Measurements from ENCODE around the gene MAGIX. TPM values are rescaled to one million over a fixed set of nuclear protein-coding genes. Genes with fewer than 3 reads are reported as not detected.

MAGIX gene
- polyA plus RNA-seq, 1 of the 3 experiments (the other 2 are of a cell fraction), result 1.1 TPM

DNA sequence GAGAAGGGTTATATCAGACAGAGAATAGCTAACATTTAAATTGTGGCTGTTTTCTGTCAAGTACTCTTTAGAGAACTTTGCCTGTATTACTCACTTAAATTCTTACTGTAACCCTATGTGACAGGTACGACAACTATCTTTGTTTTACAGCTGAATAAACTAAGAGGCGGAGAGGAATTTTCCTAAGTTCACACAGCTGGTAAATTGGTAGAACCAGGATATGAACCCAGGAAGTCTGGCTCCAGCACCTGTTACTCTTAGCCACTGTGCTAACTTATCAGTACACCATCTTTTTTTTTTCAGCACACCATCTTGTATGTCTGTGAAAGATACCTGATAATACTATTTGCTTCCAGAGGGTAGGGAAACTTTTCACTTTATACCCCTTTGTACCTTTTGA, 39.5 kb downstream of the MAGIX start (continued):
- TF ChIP-seq, protein P1, sequence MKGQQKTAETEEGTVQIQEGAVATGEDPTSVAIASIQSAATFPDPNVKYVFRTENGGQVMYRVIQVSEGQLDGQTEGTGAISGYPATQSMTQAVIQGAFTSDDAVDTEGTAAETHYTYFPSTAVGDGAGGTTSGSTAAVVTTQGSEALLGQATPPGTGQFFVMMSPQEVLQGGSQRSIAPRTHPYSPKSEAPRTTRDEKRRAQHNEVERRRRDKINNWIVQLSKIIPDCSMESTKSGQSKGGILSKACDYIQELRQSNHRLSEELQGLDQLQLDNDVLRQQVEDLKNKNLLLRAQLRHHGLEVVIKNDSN (IDR thresholded peaks at IDR 0.05; ENCODE audit: borderline replicate concordance, low read depth), result no peak
- TF ChIP-seq RXRA (IDR thresholded peaks at IDR 0.05; ENCODE audit: borderline replicate concordance, low read depth) (no peak), REST (IDR thresholded peaks at IDR 0.05; ENCODE audit: low read depth, low read length) (no peak), CTCF (IDR thresholded peaks at IDR 0.05) (no peak)

- Histone ChIP-seq H3K27ac (ENCODE audit: low read depth in 2 of 2, low read length in 1 of 2) (no peak overlapping the region), H3K79me2 (ENCODE audit: insufficient read depth) (no peaks in the 10 kb centered on the region), H4K20me1 (ENCODE audit: insufficient read depth) (no peaks in the 10 kb centered on the region), H2AFZ (ENCODE audit: low read depth) (no peak overlapping the region), H3K9me3 (no peaks in the 10 kb centered on the region), H3K4me2 (no peak overlapping the region), H3K36me3 (replicated peaks in 1 of 2; ENCODE audit: control insufficient read depth in 1 of 2, insufficient read depth in 2 of 2, low read length in 1 of 2) (no peaks in the 10 kb centered on the region), H3K27me3 (ENCODE audit: insufficient read depth) (peaks cover 16% of the 10 kb centered on the region), H3K9me2 (no peaks in the 10 kb centered on the region), H3F3A (replicated peaks; ENCODE audit: insufficient read depth) (no peaks in the 10 kb centered on the region), H3K4me1 (ENCODE audit: control insufficient read depth in 1 of 2, insufficient read depth in 2 of 2, low read depth in 1 of 2, low read length in 1 of 2) (no peaks in the 10 kb centered on the region; a peak in 1 of 4 replicates), H3K9ac (no peak overlapping the region), H3K4me3 (ENCODE audit: low read depth in 2 of 2, low read length in 1 of 2) (no peak overlapping the region)
- TF ChIP-seq EZH2phosphoT487 (IDR thresholded peaks at IDR 0.05; ENCODE audit: borderline replicate concordance, low read depth), result no peak
- TF ChIP-seq TCF12 (IDR thresholded peaks at IDR 0.05), result no peak
- no peak for TF ChIP-seq SIN3A (IDR thresholded peaks at IDR 0.05; ENCODE audit: borderline replicate concordance, low read depth, low read length)
- TF ChIP-seq NRF1 (IDR thresholded peaks at IDR 0.05; ENCODE audit: low read depth, low read length), result no peak
- no peak for TF ChIP-seq RAD21 (IDR thresholded peaks at IDR 0.05; ENCODE audit: low read length)
- TF ChIP-seq FOSL2 (IDR thresholded peaks at IDR 0.05; ENCODE audit: borderline replicate concordance, low read depth), result no peak
- TF ChIP-seq RXRA (IDR thresholded peaks at IDR 0.05; ENCODE audit: borderline replicate concordance, low read depth), result no peak
- TF ChIP-seq TAF1 (IDR thresholded peaks at IDR 0.05; ENCODE audit: borderline replicate concordance, low read depth, low read length), result no peak
- TF ChIP-seq, protein P1 (IDR thresholded peaks at IDR 0.05; ENCODE audit: borderline replicate concordance, low read depth), result no peak
- ChIA-PET POLR2A (no interaction called here), CTCF (no interaction called here)
- 31% methylated on average over 3 of the region's 3 CpGs for WGBS (ENCODE audit: low lambda C conversion rate)
- no peak for DNase-seq
Measured at GRCh38 chrX:49203536-49203935, 41.0 kb downstream of the MAGIX start.

Measured in SK-N-SH (cell line).